ENCODE results near the gene LY86. TPM values are rescaled to one million over a fixed set of nuclear protein-coding genes. Genes with fewer than 3 reads are reported as not detected.

LY86 gene
- total RNA-seq, 2 experiments from 2014 or later: 1.3 to 2.1 TPM

- DNase-seq (no peak), ATAC-seq (ENCODE audit: poor library complexity) (no peak)
- Mint-ChIP-seq H3K27ac (no peak overlapping the region), H3K36me3 (ENCODE audit: low read depth) (no peaks in the 10 kb centered on the region), H3K9me3 (no peaks in the 10 kb centered on the region), H3K4me3 (no peak overlapping the region), H3K4me1 (ENCODE audit: low read depth) (peaks cover 7% of the 10 kb centered on the region), H3K27me3 (no peaks in the 10 kb centered on the region)
- ChIA-PET CTCF (interaction anchor here (0.7 kb wide), 1 partner anchor 31 kb away, joined by 3 read pairs; no protein-coding TSS in a partner anchor), POLR2A (interaction anchor here (0.6 kb wide), 1 partner anchor 31 kb away, joined by 3 read pairs; no protein-coding TSS in a partner anchor)
- TF ChIP-seq, protein P1, sequence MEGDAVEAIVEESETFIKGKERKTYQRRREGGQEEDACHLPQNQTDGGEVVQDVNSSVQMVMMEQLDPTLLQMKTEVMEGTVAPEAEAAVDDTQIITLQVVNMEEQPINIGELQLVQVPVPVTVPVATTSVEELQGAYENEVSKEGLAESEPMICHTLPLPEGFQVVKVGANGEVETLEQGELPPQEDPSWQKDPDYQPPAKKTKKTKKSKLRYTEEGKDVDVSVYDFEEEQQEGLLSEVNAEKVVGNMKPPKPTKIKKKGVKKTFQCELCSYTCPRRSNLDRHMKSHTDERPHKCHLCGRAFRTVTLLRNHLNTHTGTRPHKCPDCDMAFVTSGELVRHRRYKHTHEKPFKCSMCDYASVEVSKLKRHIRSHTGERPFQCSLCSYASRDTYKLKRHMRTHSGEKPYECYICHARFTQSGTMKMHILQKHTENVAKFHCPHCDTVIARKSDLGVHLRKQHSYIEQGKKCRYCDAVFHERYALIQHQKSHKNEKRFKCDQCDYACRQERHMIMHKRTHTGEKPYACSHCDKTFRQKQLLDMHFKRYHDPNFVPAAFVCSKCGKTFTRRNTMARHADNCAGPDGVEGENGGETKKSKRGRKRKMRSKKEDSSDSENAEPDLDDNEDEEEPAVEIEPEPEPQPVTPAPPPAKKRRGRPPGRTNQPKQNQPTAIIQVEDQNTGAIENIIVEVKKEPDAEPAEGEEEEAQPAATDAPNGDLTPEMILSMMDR (IDR thresholded peaks at IDR 0.05): no peak
- H3K27ac ChIP-seq (ENCODE audit: low read depth in 1 of 2, low read length in 2 of 2): no peak overlapping the region
- no peak overlapping the region for H3K4me3 ChIP-seq (ENCODE audit: low read length)
- H3K9me3 ChIP-seq (ENCODE audit: control insufficient read depth in 1 of 2, insufficient read depth in 1 of 2, low read length in 2 of 2): no peaks in the 10 kb centered on the region
- intact Hi-C loops (cut with DNase I, micrococcal nuclease): no loop called here
- no peaks in the 10 kb centered on the region for H3K4me1 ChIP-seq (ENCODE audit: insufficient read depth, low read length)
- H3K27me3 ChIP-seq (ENCODE audit: control insufficient read depth in 1 of 2, insufficient read depth in 2 of 2, low read length in 2 of 2): no peaks in the 10 kb centered on the region
- no peaks in the 10 kb centered on the region for H3K36me3 ChIP-seq (ENCODE audit: insufficient read depth, low read length)
Observed at GRCh38 chr6:6645261-6645917, 56.9 kb downstream of the LY86 start.

DNA sequence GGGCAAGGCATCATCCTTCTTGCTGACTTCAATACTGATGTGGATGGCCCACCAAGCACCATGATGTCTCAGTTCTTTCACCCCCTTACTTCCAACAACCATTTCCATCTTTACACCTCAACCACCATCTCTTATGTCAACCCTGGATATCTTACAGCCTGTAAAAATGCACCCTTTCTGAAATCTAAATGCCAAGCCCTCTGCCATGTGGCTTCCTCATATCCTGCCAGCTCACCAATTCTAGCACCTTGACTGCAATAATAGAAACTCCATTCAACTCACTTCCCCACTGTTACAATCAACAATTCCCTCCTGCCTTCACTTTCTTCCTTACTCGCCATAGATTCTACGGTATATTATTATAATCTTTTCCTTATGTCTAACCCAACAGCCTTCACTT, 57.9 kb downstream of the LY86 start:
- H3K9me3 Mint-ChIP-seq: no peaks in the 10 kb centered on the region
- H3K27ac Mint-ChIP-seq: no peak overlapping the region
- no peaks in the 10 kb centered on the region for H3K36me3 Mint-ChIP-seq (ENCODE audit: low read depth)
- CTCF ChIA-PET: interaction anchor here (0.7 kb wide), 1 partner anchor 90 kb away, joined by 3 read pairs; no protein-coding TSS in a partner anchor
- H3K4me1 Mint-ChIP-seq (ENCODE audit: low read depth): peaks cover 16% of the 10 kb centered on the region
- Histone ChIP-seq H3K4me1 (ENCODE audit: insufficient read depth, low read length) (no peaks in the 10 kb centered on the region), H3K9me3 (ENCODE audit: control insufficient read depth in 1 of 2, insufficient read depth in 1 of 2, low read length in 2 of 2) (no peaks in the 10 kb centered on the region), H3K27me3 (ENCODE audit: control insufficient read depth in 1 of 2, insufficient read depth in 2 of 2, low read length in 2 of 2) (no peaks in the 10 kb centered on the region), H3K36me3 (ENCODE audit: insufficient read depth, low read length) (no peaks in the 10 kb centered on the region), H3K27ac (ENCODE audit: low read depth in 1 of 2, low read length in 2 of 2) (no peak overlapping the region), H3K4me3 (ENCODE audit: low read length) (no peak overlapping the region)
- POLR2A ChIA-PET: no interaction called here
- TF ChIP-seq, protein P1 (IDR thresholded peaks at IDR 0.05): no peak
- no peaks in the 10 kb centered on the region for H3K27me3 Mint-ChIP-seq
- intact Hi-C loops (cut with DNase I, micrococcal nuclease): no loop called here
- no peak overlapping the region for H3K4me3 Mint-ChIP-seq
- no peak for ATAC-seq (ENCODE audit: poor library complexity)
- DNase-seq: no peak

DNA sequence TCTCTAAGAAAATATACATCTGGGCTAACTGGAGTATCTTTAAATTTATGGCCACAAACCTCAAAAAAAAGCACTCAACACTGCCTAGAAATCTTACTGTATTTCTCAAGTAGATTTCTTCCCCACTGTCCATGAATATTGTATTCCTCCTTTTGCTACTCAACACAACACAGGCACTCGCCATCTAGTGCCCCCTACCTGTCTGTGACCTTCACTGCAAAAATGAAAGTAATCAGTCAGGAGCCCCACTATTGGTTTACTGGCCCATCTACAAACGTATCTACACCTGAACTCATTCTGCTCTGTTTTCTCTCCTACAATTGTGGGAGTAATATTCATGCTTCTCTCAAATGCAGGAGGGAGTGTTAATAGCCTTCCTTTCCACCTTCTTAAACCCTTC, 58.3 kb downstream of the LY86 start:
- H3K4me1 ChIP-seq (ENCODE audit: insufficient read depth, low read length): no peaks in the 10 kb centered on the region
- H3K27ac Mint-ChIP-seq: no peak overlapping the region
- TF ChIP-seq, protein P1 (IDR thresholded peaks at IDR 0.05): no peak
- H3K36me3 Mint-ChIP-seq (ENCODE audit: low read depth): no peaks in the 10 kb centered on the region
- intact Hi-C loops (cut with DNase I, micrococcal nuclease): no loop called here
- DNase-seq: no peak
- ChIA-PET CTCF (no interaction called here), POLR2A (no interaction called here)
- no peak overlapping the region for H3K4me3 ChIP-seq (ENCODE audit: low read length)
- ATAC-seq (ENCODE audit: poor library complexity): no peak
- no peak overlapping the region for H3K27ac ChIP-seq (ENCODE audit: low read depth in 1 of 2, low read length in 2 of 2)
- H3K9me3 Mint-ChIP-seq: no peaks in the 10 kb centered on the region
- no peaks in the 10 kb centered on the region for H3K36me3 ChIP-seq (ENCODE audit: insufficient read depth, low read length)
- H3K9me3 ChIP-seq (ENCODE audit: control insufficient read depth in 1 of 2, insufficient read depth in 1 of 2, low read length in 2 of 2): no peaks in the 10 kb centered on the region
- H3K4me1 Mint-ChIP-seq (ENCODE audit: low read depth): peaks cover 19% of the 10 kb centered on the region
- no peaks in the 10 kb centered on the region for H3K27me3 ChIP-seq (ENCODE audit: control insufficient read depth in 1 of 2, insufficient read depth in 2 of 2, low read length in 2 of 2)
- no peak overlapping the region for H3K4me3 Mint-ChIP-seq
- H3K27me3 Mint-ChIP-seq: no peaks in the 10 kb centered on the region
